HG03095 (cell line): ENCODE data around the gene NEU4.
"Not testable (repeated sequence)": the region's sequence is repeated elsewhere in the genome, so short reads cannot be mapped to it uniquely, and the experiment has no call there.

Experiments used
- ATAC-seq: cut with Tn5 transposase; IDR thresholded peaks from one replicate; pipeline ENCODE4 v1.9.1; 2021; ENCODE audit warnings: moderate library complexity; ENCODE audit not compliant: unreplicated experiment

Gene NEU4

DNA sequence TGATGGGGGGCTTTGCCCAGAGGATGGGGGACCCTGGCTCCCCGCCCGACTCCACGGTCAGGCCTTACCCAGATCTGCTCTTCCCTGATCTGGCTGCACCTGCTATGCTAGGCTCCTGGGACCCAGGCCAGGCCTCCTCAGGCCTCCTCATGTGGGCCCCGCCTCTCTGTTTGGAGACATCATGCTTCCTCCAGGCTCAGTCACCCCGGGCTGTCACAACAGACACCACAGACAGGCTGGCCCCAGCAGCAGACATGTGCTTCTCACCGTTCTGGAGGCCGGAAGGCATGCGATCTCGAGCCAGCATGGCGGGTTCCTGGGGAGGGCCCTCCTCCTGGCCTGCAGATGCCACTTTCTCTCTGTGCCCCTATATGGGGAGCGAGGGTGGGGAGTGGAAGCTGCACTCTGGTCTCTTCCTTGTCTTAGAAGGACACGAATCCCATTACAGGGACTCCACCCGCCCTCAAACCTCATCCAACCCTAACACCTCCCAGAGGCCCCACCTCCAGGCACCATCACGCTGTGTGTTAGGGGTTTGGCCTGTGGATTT is 10.8 kb upstream of the NEU4 start:
- ATAC-seq, result no peak

DNA sequence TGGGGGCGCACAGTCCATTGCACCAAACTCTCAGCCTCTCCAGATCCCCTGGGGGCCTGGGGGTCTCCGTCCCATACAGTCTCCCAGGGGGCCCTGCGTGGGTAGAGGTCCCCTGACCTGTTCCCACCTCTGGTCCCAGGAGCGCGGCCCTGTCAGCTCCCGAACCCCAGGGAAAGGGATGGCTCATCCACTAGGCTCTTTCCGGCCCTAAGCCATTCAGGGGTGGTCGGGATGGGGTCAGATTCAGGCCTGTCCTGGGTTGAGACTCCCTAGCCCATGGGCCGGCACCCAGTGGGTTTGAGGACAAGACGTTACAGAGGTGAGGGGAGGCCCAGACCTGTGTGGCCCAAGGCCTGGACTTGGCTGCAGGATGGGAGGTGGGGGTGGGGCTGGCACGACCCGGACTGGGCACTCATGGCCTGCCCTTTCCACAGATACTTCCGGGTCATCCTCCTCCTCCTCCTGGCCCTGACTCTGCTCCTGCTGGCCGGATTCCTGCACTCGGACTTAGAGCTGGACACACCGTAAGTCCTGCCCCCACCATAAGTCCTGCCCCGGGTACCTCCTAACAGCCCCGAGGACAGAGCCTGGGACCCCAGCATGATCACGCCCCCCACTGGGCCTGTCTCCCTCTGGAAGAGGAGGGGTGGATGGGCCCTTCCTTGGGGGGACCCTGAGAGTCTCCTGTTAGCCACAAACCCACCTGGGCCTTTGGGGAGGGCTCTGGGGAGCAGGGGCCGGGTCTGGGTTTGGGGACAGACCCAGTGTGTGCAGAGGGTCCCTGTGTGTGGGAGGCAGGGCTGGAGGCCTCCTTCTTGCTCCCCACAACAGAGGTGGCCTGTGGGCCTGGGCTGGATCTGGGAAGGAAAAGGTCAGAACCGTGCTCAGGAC is 10.1 kb upstream of the NEU4 start:
- ATAC-seq, result no peak

DNA sequence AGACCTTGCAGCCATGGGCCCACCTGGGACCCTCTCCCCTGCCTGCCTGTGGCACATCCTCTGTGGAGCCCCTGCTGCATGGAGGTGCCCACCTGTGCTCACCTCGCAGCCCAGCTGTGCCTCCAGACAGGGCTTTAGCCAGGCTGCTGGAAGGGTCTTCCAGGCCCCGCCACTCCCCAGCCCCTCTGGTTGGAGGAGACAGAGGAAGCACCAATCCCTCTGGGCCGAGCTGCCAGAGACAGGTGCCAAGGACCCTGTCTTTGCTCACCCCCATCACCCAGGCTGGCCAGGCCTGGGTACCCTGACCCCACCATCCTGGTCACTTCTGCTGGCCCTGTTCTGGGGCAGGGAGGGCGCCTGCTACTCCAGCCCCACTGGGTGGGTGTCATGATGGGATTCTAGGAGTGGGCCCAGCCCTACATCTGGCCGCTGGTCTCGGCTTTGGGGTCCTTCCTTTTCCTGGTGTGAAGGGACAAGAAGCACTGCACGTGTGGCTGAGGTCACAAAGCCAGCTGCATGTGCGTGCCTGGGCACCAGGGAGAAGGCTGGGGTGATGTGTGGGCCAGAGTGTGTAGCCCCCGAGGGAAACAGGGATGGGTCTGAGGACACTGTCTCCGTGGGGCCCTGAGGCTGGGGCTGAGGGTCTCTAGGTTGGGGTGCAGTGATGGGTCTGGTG is 9.3 kb upstream of the NEU4 start:
- no peak for ATAC-seq

DNA sequence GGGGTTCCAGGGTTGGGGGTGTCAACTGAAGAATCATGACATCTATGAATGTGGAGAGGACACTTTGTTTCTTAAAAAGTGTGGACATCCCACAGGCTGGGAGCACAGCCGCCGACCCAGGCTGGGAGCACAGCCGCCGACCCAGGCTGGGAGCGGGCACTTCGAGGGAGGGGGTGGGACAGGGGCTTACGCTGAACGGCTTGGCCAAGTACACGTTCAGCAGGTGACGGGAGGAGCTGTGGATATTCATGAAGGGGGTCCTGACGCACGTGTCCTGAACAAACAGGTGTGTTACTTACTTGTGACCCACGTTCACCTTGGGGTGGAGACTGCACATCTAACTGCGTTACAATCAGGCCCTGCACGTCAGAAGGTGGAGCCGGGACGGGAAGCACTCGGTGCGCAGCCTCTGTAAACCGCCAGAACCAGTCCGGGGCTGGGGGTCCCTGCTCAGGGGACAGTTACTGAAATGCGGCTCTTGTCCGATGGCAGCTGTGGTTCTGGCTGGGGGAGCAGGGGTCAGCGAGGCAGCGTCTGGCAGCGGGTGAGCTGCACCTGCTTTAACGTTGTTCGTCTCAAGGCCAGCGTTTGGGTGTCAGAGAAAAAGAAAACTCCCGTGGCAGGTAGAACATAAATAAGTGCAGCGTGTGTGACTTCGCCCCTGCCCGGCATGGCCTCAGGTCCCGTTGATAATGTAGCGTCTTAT is 8.6 kb upstream of the NEU4 start:
- not testable (repeated sequence) for ATAC-seq

DNA sequence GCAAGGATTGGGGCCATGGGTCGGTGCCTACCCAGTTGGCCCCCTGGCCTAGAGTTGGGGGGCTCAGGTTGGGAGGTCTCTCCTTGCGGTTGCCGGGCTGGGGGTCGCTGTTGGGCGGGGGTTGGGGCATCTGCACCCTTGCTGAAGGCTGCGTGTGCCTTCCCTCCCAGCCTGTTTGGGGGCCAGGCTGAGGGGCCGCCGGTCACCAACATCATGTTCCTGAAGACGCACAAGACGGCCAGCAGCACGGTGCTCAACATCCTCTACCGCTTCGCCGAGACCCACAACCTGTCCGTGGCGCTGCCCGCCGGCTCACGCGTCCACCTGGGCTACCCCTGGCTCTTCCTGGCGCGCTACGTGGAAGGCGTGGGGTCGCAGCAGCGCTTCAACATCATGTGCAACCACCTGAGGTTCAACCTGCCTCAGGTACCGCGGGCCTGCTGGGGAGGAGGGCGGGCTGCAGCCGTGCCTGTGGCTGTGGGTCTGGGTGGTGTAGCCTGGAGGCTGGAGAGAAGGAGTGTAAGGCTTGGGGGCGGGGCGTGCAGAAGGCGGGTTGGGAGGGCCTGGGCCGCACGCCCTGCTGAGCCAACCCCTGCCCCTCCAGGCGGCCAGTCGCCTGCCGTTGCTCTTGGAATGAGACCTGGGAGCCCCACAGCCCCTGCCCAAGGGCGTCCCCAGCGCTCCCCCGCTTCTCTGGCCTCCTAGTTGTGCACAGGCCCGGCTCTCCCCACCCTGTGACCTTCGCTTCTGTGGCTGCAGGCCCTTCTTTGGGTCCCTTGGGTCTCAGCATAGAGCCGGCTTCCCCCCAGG is 7.2 kb upstream of the NEU4 start:
- no peak for ATAC-seq

DNA sequence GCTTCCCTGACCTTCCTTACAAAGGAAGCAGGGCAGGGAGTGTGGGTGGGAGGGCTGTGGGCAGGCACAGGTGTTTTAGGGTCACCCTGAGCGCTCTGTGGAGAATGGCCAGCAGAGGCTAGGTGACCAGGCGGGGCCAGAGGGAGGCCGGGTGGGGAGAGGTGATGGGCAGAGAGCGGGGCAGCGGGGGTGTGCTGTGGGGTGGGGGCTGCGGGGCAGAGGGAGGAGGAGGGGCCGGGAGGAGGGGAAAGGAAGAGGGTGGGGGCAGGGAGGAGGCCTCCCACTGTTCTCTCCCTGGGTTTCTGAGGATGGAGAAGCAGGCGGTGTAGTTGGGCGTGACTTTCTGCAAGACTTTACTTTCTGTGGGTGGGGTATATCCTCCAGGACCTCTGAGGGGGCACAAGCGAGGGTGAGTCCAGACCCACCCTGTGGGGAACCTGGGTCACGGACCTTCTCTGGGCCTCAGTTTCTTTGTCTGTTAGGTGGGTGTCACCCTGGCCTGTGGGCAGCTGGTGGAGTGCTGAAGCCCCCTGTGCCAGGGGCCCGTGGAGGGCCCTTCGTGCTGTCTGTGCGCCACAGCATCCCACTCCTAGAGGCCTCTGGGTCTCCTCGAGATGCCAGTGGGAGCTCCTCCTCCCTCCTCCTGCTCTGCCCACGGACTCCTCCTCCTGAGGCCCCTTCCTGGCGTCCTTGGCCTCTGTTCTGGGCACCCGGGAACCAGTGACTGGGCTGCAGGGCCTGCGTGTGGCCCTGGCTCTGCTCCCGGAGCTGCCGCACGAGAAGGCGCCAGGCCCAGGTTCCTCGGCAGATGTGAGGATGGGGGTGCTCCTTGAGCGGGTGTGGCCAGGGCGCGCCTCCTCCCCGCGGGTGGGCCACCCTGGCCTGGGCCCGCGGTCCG is 6.3 kb upstream of the NEU4 start:
- no peak for ATAC-seq

DNA sequence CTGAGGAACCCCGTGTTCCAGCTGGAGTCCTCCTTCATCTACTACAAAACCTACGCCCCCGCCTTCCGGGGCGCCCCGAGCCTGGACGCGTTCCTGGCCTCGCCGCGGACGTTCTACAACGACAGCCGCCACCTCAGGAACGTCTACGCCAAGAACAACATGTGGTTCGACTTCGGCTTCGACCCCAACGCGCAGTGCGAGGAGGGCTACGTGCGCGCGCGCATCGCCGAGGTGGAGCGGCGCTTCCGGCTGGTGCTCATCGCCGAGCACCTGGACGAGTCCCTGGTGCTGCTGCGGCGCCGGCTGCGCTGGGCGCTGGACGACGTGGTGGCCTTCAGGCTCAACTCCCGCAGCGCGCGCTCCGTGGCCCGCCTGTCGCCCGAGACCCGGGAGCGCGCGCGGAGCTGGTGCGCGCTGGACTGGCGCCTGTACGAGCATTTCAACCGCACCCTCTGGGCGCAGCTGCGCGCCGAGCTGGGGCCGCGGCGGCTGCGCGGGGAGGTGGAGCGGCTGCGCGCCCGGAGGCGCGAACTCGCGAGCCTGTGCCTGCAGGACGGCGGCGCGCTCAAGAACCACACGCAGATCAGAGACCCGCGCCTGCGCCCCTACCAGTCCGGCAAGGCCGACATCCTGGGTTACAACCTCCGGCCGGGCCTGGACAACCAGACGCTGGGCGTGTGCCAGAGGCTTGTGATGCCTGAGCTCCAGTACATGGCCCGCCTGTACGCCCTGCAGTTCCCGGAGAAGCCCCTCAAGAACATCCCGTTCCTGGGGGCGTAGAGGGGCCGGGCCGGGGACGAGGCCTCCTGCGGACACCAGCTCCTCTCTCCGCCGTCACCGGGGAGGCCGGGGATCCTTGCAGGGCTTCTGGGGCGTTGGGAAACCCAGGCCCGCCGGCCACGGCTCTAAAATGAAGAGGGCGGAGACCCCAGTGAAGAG is 5.3 kb upstream of the NEU4 start:
- no peak for ATAC-seq

DNA sequence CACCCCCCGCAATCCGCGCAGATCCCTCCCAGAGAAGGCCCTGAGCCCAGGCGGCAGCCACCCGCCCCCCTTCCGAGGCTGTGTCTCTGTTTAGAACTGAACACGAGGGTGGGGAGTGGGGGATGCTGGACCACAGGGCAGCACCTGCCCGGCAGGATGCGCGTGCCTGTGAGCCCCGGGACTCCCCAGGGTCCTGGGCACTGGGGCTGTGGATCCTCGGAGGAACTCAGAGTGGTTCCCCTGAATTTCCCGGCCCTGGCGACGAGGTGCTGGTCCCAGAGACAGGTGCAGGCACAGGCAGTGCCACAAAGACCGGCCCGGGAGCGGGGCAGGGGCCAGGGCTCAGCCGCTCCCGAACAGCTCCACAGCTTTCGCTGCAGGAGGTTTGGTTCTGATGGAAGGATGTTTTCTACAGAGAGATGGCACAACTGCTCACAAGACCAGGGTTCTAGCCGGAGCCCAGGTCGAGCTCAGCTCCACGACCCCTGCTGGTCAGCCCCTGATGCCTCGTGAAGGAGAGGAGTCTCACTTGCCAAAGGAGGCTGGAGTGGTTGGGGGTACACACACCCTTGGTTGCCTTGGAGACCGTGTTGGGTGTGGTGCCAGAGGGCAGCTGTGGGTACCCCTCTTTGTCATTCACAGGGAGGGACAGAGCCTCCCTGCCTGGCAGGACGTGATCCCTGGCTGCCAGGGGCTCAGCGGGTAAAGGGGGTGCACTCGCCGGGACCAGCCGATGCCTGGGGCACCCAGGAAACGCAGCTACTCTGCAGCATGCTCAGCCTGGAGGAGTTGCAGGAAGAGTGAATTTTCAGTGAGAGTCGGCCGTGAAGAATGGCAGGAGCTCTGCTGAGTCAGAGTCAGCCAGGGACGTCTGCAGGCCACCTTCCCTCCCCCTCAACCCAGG is 4.4 kb upstream of the NEU4 start:
- ATAC-seq, result no peak

DNA sequence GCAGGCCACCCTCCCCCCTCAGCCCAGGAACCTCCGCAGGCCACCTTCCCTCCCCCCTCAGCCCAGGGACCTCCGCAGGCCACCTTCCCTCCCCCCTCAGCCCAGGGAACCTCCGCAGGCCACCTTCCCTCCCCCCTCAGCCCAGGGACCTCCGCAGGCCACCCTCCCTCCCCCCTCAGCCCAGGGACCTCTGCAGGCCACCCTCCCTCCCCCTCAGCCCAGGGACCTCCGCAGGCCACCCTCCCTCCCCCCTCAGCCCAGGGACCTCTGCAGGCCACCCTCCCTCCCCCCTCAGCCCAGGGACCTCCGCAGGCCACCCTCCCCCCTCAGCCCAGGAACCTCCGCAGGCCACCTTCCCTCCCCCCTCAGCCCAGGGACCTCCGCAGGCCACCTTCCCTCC is 2.8 kb upstream of the NEU4 start:
- ATAC-seq, result not testable (repeated sequence)

DNA sequence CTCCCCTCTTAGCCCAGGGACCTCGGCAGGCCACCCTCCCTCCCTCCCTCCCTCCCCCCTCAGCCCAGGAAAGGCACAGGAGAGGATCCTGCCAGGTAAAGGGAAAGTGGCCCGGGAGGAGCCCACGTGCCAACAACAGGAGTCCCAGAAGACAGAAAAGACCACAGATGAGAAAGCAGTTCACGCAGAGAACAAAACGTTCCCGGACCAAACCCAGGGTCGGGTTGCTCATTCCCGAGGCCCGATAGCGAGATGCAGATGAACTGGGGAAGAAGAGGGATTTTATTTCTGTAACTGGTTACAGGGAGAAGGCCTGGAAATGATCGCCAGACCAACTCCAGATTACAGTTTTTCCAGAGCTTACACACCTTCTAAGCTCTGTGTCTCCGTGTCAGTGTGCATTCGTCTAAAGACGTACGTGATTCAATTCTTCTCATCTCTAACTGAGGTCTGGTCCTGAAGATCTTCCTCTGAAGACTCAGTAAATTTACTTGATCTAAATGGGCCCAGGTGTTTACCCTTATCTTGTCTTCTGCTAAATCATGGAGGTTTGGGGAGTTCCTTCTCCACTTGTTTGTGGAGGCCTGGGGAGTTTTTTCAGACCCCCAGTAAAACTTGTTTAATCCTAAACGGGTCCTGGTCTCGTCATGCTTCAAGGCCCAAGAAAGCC is 807 bp upstream of the NEU4 start:
- ATAC-seq, result no peak

DNA sequence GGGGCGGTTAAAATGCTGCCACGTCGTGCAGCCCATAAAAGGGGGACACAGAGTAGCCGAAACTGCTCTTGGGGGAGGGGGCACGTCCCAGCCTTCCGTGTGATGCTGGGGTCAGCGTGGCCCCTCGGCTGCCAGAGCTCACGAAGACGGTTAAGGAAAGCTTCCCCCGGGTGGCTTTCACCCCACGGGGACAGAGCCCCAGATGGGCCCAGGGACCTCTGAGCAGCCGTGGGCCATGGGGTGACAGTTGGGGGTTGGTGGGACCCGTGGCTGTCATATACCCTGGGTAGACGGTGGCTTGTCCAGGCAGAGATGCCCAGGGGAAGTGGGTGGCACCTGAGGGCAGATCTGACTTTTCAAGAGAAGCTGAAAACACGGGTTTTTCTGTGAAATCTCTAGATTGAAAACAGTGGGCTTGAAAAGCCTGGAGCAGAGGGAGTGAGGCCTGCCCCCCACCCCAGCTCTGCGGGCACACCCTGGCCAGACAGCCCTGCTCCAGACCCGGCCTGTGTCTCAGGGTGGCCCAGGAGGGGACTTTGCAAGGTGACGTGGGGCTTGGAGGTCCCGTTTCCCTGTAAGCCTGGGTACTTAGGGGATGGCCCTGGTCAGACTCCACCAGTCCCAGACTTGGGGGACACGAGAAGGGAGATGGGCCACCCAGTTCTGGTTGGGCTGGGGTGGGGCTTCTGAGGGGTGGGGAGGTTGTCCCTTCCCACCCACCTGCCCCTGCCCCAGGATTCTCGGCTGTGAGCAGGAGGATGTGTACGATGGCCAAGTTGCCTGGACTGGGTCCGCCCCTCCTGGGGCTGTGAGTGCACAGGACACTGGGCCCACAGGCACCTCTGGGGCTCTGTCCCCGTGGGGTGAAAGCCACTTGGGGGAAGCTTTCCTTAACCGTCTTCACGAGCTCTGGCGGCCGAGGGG is 652 bp downstream of the NEU4 start:
- ATAC-seq, result no peak

DNA sequence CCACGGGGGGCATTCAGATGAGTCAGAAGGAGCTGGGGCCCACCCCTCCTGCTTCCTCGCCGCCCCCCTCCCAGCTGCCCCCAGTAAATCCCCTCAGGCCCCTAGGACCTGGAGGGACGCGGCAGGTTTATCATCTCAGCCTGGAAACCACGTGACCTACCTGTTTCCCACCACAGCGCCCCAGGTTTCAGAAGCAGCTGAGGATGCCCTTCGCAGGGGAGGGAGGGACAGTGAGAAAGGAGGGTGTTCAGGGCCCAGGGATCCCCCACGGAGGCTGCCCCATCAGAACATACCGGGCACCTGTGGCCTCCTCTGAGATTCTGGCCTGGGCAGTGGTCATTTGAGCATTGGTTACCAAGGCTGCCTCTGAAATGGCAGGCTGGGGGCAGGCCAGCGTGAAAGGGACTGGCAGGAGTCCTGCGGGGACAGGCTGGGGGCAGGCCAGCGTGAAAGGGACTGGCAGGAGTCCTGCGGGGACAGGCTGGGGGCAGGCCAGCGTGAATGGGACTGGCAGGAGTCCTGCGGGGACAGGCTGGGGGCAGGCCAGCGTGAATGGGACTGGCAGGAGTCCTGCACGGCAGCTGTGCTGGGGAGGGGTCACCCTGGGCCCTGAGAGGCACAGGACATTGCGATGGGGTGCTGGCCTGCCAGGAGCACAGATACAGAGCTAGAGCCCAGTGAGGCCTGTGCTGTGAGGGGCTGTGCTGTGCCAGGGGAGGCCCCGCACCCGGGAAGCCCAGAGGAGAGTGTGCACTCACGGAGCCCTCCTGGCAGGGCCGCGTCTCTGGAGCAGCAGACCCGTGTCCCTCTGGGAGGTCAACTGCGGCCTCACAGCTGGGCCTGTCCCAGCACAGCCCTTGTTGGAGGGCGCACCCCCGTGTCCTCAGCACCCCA is 1.6 kb downstream of the NEU4 start:
- no peak for ATAC-seq

DNA sequence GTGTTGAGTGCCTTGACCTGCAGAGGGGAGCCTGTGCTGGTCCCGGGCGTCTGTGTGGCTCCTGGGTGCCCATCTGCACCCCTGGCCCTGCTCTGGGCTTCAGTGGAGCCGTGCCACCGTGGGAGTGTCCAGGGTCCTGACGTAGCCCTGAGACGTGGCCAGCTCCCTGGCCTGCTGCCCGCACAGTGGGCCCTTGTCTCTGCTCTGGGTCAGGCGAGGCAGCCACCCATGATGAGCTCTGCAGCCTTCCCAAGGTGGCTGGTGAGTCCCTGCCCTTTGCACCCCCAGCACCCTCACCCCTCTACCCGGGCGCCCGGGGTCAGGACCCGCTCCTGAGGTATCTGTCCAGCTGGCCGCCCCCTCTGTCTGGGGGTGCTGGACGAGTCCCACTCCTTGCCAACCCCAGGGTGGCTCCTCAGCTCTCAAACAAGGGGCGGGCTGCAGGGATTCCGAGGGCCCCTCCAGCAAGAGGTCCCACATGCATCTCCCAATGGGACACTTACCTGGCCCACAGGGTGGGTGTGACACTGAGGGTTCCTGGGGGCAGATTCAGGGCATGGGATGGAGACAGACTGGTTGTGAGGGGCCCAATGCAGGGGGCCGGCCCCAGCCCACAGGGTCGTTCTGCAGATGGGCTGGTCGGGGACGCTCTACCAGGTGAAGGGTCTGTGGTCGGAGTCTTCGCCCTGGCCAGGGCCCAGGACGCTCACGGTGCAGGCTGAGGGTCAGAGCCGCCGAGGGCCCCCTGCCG is 2.4 kb downstream of the NEU4 start:
- ATAC-seq, result no peak
